ENCODE measurements around the gene CCDC102A. TPM values are rescaled to one million over a fixed set of nuclear protein-coding genes. Genes with fewer than 3 reads are reported as not detected.
"Not testable (repeated sequence)": the region's sequence is repeated elsewhere in the genome, so short reads cannot be mapped to it uniquely, and the experiment has no call there.

Gene CCDC102A
- 5.8 and 10.2 TPM in 2 replicates for total RNA-seq (2014; rRNA removed; shearing (Covaris generic))

GRCh38 chr16:57536306-57537193 is at the start of gene CCDC102A:
TSS of gene CCDC102A (minus strand) at chr16:57536571. CDS start at chr16:57529177, 7,394 bp downstream.
- DNase-seq (ENCODE audit: low spot score): no peak

GRCh38 chr16:57585051-57585687 is 48.8 kb upstream of the CCDC102A start:
- no peak for DNase-seq (ENCODE audit: low spot score)

- no peak for DNase-seq (ENCODE audit: low spot score)
Measured at GRCh38 chr16:57579361-57579665, 42.9 kb upstream of the CCDC102A start.

GRCh38 chr16:57578521-57579360 is 42.4 kb upstream of the CCDC102A start:
- DNase-seq (ENCODE audit: low spot score): no peak

- DNase-seq (ENCODE audit: low spot score): no peak
Measured at GRCh38 chr16:57577691-57578224, 41.4 kb upstream of the CCDC102A start.

- no peak for DNase-seq (ENCODE audit: low spot score)
Measured at GRCh38 chr16:57577214-57577613, 40.8 kb upstream of the CCDC102A start.

GRCh38 chr16:57576429-57576870 is 40.1 kb upstream of the CCDC102A start:
- peak; percentile 55 for DNase-seq (ENCODE audit: low spot score)

GRCh38 chr16:57575468-57576277 is 39.3 kb upstream of the CCDC102A start:
- DNase-seq (ENCODE audit: low spot score): no peak

- DNase-seq (ENCODE audit: low spot score): no peak
Measured at GRCh38 chr16:57574646-57575467, 38.5 kb upstream of the CCDC102A start.

- no peak for DNase-seq (ENCODE audit: low spot score)
Measured at GRCh38 chr16:57574086-57574485, 37.7 kb upstream of the CCDC102A start.

- no peak for DNase-seq (ENCODE audit: low spot score)
Measured at GRCh38 chr16:57572978-57573728, 36.8 kb upstream of the CCDC102A start.

GRCh38 chr16:57571098-57571497 is 34.7 kb upstream of the CCDC102A start:
- DNase-seq (ENCODE audit: low spot score): no peak

- no peak for DNase-seq (ENCODE audit: low spot score)
Measured at GRCh38 chr16:57570301-57571070, 34.1 kb upstream of the CCDC102A start.

- DNase-seq (ENCODE audit: low spot score): no peak
Measured at GRCh38 chr16:57569306-57569946, 33.1 kb upstream of the CCDC102A start.

GRCh38 chr16:57568772-57569171 is 32.4 kb upstream of the CCDC102A start:
- not testable (repeated sequence) for DNase-seq (ENCODE audit: low spot score)

- no peak for DNase-seq (ENCODE audit: low spot score)
Measured at GRCh38 chr16:57568173-57568678, 31.9 kb upstream of the CCDC102A start.

GRCh38 chr16:57567691-57568090 is 31.3 kb upstream of the CCDC102A start:
- no peak for DNase-seq (ENCODE audit: low spot score)

GRCh38 chr16:57566436-57566835 is 30.1 kb upstream of the CCDC102A start:
- no peak for DNase-seq (ENCODE audit: low spot score)
